Measurements from ENCODE around the gene TIPARP. TPM values are rescaled to one million over a fixed set of nuclear protein-coding genes. Genes with fewer than 3 reads are reported as not detected.

The TIPARP gene
- total and polyA plus RNA-seq, 2 of the 13 experiments (the other 11 are each of a cell fraction or from before 2014, with no cell fraction given) = 7.3 to 19.7 TPM

DNA sequence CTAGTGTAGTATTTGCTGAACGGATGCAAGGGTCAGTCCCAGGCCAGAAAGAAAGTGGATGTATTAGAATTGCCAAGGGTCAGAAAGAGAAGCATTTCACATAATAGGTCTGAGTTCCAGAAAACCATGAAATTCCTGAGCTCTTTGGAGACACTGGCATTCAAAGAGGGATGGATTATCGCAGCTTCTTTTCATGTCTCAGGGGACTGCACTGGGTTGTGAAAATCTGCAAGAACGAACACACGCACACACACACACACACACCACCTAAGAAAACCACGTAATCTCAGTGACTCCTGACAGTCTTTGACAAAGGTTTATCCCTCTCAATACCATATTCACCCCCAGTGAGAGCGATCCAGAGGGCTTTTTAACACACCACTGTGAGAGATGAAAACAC is 57.9 kb downstream of the TIPARP start:
- no peaks in the 10 kb centered on the region for H3K9me3 ChIP-seq (ENCODE audit: low read length)
- H3K27me3 ChIP-seq (ENCODE audit: control insufficient read depth in 1 of 2, insufficient read depth in 2 of 2, low read length in 2 of 2) = no peaks in the 10 kb centered on the region
- H3K36me3 ChIP-seq (replicated peaks in 1 of 2; ENCODE audit: control insufficient read depth in 1 of 2, insufficient read depth in 2 of 2, low read length in 2 of 2) = no peaks in the 10 kb centered on the region
- ChIA-PET POLR2A (no interaction called here), CTCF (ENCODE audit: low intra/inter-chr PET ratio, low total read pairs) (no interaction called here)
- in situ Hi-C loops (cut with HindIII; ENCODE audit: extremely low pct_ligation_motif_present, low pct_unique_long_range_greater_than_20kb) (no loop called here), intact Hi-C loops (cut with micrococcal nuclease; ENCODE audit: unreplicated experiment) (no loop called here)
- H4K20me1 ChIP-seq (ENCODE audit: insufficient read depth, low read length) = no peaks in the 10 kb centered on the region
- WGBS (ENCODE audit: low lambda C conversion rate) = 51% methylated on average over 6 of the region's 6 CpGs
- TF ChIP-seq SIX1 (CRISPR knock-in tag; IDR thresholded peaks at IDR 0.05; ENCODE audit: borderline replicate concordance) = no peak
- TF ChIP-seq, protein P1, sequence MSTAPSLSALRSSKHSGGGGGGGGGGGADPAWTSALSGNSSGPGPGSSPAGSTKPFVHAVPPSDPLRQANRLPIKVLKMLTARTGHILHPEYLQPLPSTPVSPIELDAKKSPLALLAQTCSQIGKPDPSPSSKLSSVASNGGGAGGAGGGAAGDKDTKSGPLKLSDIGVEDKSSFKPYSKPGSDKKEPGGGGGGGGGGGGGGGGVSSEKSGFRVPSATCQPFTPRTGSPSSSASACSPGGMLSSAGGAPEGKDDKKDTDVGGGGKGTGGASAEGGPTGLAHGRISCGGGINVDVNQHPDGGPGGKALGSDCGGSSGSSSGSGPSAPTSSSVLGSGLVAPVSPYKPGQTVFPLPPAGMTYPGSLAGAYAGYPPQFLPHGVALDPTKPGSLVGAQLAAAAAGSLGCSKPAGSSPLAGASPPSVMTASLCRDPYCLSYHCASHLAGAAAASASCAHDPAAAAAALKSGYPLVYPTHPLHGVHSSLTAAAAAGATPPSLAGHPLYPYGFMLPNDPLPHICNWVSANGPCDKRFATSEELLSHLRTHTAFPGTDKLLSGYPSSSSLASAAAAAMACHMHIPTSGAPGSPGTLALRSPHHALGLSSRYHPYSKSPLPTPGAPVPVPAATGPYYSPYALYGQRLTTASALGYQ (CRISPR knock-in tag; IDR thresholded peaks at IDR 0.05) = no peak
- no peak for TF ChIP-seq TOE1 (CRISPR knock-in tag; IDR thresholded peaks at IDR 0.05)
- no peak for TF ChIP-seq GATAD1 (CRISPR knock-in tag; IDR thresholded peaks at IDR 0.05)
- no peak for TF ChIP-seq ESRRA (CRISPR knock-in tag; IDR thresholded peaks at IDR 0.05; ENCODE audit: low read depth)
- TF ChIP-seq NFRKB (IDR thresholded peaks at IDR 0.05) = no peak
- no peak for TF ChIP-seq ZNF329 (CRISPR knock-in tag; IDR thresholded peaks at IDR 0.05; ENCODE audit: low read depth)
- ATAC-seq = no peak
- DNase-seq (ENCODE audit: low spot score) = no peak
- H3K4me1 ChIP-seq (ENCODE audit: insufficient read depth, low read length) = peaks cover 52% of the 10 kb centered on the region
- no TSS peak for BruUV-seq (replicated peaks)
- H2AFZ ChIP-seq (ENCODE audit: low read length) = no peak overlapping the region
- H3K4me2 ChIP-seq (ENCODE audit: low read depth, low read length) = no peak overlapping the region
- no peak overlapping the region for H3K4me3 ChIP-seq (replicated peaks in 1 of 3; ENCODE audit: insufficient read depth in 1 of 3, low read depth in 2 of 3, low read length in 3 of 3)
- no peak overlapping the region for H3K27ac ChIP-seq (ENCODE audit: extremely low read length, insufficient read depth, low read length)
- no peaks in the 10 kb centered on the region for H3K79me2 ChIP-seq (ENCODE audit: insufficient read depth, low read length)
- no peak overlapping the region for H3K9ac ChIP-seq (ENCODE audit: insufficient read depth, low read depth, low read length)
- no peak for FAIRE-seq

DNA sequence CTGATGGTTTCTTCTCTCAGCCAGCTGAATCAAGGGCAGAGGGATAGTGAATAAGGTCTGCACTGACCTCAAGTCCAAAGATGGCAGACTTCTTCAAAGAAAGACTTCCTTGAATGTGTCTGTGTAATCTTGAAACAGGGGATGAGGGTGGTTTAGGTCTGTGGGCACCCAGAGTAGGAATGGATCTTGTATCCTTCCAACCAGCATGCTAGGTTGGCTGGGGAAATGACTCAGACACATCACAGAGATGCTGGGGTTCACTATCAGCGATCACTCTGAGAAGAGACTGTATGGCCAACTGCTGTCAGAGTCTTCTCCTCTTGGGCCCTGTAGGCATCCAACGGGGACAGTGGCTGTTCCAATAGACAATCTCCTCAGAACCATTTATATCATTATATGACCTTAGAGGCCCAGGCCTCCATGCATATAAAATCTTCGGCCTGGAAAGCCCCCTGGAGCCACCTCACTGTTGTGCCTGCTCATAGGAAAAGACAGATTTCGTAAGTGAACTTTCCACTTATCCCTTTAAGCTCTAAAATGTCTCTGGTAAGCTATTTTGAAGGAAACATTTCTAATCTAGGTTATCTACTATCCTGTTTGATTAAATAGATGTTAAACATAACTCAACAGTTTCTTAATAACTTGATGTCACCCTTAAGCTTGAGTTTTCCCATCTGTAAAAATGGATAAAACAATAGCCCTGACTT is 58.5 kb downstream of the TIPARP start:
- no peak overlapping the region for H3K4me2 ChIP-seq (ENCODE audit: low read depth, low read length)
- H3K4me1 ChIP-seq (ENCODE audit: insufficient read depth, low read length) = peaks cover 49% of the 10 kb centered on the region
- H4K20me1 ChIP-seq (ENCODE audit: insufficient read depth, low read length) = no peaks in the 10 kb centered on the region
- FAIRE-seq (no peak), ATAC-seq (no peak), DNase-seq (ENCODE audit: low spot score) (no peak)
- H3K79me2 ChIP-seq (ENCODE audit: insufficient read depth, low read length) = no peaks in the 10 kb centered on the region
- no TSS peak for BruUV-seq (replicated peaks)
- 44% methylated on average over 3 of the region's 4 CpGs for WGBS (ENCODE audit: low lambda C conversion rate)
- H3K9me3 ChIP-seq (ENCODE audit: low read length) = no peaks in the 10 kb centered on the region
- no peaks in the 10 kb centered on the region for H3K27me3 ChIP-seq (ENCODE audit: control insufficient read depth in 1 of 2, insufficient read depth in 2 of 2, low read length in 2 of 2)
- no peak overlapping the region for H2AFZ ChIP-seq (ENCODE audit: low read length)
- ChIA-PET POLR2A (no interaction called here), CTCF (ENCODE audit: low intra/inter-chr PET ratio, low total read pairs) (no interaction called here)
- in situ Hi-C loops (cut with HindIII; ENCODE audit: extremely low pct_ligation_motif_present, low pct_unique_long_range_greater_than_20kb) = no loop called here
- H3K27ac ChIP-seq (ENCODE audit: extremely low read length, insufficient read depth, low read length) = no peak overlapping the region
- no peak overlapping the region for H3K9ac ChIP-seq (ENCODE audit: insufficient read depth, low read depth, low read length)
- intact Hi-C loops (cut with micrococcal nuclease; ENCODE audit: unreplicated experiment) = no loop called here
- no peaks in the 10 kb centered on the region for H3K36me3 ChIP-seq (replicated peaks in 1 of 2; ENCODE audit: control insufficient read depth in 1 of 2, insufficient read depth in 2 of 2, low read length in 2 of 2)
- no peak overlapping the region for H3K4me3 ChIP-seq (replicated peaks in 1 of 3; ENCODE audit: insufficient read depth in 1 of 3, low read depth in 2 of 3, low read length in 3 of 3)
- TF ChIP-seq HMGA1 (CRISPR knock-in tag; conservative IDR thresholded peaks at IDR 0.05) (no peak), NFATC3 (CRISPR knock-in tag; IDR thresholded peaks at IDR 0.05) (no peak)
- TF ChIP-seq, protein P2, sequence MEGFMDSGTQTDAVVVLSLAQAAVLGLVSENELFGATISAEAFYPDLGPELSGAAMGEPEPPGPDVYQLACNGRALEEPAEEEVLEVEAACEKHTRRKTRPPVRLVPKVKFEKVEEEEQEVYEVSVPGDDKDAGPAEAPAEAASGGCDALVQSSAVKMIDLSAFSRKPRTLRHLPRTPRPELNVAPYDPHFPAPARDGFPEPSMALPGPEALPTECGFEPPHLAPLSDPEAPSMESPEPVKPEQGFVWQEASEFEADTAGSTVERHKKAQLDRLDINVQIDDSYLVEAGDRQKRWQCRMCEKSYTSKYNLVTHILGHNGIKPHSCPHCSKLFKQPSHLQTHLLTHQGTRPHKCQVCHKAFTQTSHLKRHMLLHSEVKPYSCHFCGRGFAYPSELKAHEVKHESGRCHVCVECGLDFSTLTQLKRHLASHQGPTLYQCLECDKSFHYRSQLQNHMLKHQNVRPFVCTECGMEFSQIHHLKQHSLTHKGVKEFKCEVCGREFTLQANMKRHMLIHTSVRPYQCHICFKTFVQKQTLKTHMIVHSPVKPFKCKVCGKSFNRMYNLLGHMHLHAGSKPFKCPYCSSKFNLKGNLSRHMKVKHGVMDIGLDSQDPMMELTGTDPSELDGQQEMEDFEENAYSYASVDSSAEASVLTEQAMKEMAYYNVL (CRISPR knock-in tag; IDR thresholded peaks at IDR 0.05; ENCODE audit: borderline replicate concordance) = no peak
- TF ChIP-seq, protein P3, sequence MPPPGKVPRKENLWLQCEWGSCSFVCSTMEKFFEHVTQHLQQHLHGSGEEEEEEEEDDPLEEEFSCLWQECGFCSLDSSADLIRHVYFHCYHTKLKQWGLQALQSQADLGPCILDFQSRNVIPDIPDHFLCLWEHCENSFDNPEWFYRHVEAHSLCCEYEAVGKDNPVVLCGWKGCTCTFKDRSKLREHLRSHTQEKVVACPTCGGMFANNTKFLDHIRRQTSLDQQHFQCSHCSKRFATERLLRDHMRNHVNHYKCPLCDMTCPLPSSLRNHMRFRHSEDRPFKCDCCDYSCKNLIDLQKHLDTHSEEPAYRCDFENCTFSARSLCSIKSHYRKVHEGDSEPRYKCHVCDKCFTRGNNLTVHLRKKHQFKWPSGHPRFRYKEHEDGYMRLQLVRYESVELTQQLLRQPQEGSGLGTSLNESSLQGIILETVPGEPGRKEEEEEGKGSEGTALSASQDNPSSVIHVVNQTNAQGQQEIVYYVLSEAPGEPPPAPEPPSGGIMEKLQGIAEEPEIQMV (CRISPR knock-in tag; IDR thresholded peaks at IDR 0.05; ENCODE audit: low read depth) = no peak
